ENCODE measurements around the gene ZNF469.
"Not testable (repeated sequence)": the region's sequence is repeated elsewhere in the genome, so short reads cannot be mapped to it uniquely, and the experiment has no call there.

Gene ZNF469

DNA sequence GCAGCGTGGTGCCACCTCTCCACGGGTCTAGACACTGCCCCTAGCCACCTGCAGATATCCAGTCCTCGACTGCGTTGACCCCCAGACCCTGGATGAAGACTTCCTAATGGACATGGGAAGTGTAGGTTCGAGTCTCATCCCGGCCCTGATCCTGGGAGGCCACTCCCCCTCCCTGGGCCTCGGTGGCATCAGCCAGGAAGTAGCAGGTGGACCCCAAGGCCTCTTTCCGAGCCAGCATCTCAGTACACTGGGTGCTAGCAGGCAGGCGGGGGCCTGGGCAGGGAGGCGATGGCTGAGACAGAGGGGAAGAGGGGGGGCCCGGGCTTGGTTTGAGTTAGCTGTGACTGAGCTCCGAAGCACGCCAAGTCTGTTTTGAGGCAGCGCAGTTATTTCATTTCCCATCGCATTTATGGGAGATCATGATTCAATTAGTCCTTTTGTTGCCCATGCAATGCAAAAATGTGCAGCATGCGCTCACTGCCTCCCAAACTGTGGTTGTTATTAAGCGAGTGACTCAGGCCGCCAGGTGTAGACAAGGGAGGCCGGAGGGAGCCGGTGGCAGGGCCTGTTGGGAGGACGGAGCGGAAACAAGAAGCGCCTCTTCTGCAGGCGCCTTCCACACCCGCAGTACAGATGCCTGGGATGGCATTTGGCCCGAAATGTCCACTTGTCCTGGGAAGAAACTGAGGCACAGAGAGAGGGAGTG is 25.3 kb upstream of the ZNF469 start:
- Histone ChIP-seq H3K4me3 (ENCODE audit: control insufficient read depth in 1 of 7, extremely low read depth in 1 of 7, insufficient read depth in 4 of 7, low read depth in 2 of 7, low read length in 6 of 7) (no peak overlapping the region), H3K27me3 (replicated peaks in 2 of 5; ENCODE audit: control insufficient read depth in 4 of 5, insufficient read depth in 5 of 5, low read length in 4 of 5) (peaks cover 0 to 6% (median 0%) of the 10 kb centered on the region in 5 experiments), H3K27ac (ENCODE audit: insufficient read depth in 1 of 2, low read depth in 1 of 2, low read length in 2 of 2, poor library complexity in 1 of 2, severe bottlenecking in 2 of 2) (no peak overlapping the region), H3K4me1 (ENCODE audit: control extremely low read depth in 1 of 4, control insufficient read depth in 4 of 4, insufficient read depth in 4 of 4, low read length in 3 of 4) (no peaks in the 10 kb centered on the region), H3K9me3 (ENCODE audit: control extremely low read depth in 1 of 5, control insufficient read depth in 4 of 5, insufficient read depth in 2 of 5, low read depth in 1 of 5, low read length in 4 of 5) (peaks cover 0 to 12% (median 0%) of the 10 kb centered on the region in 5 experiments), H3K36me3 (ENCODE audit: control insufficient read depth in 4 of 4, insufficient read depth in 4 of 4, low read length in 3 of 4) (no peaks in the 10 kb centered on the region)
- no peak for DNase-seq
- WGBS (ENCODE audit: insufficient coverage), result 98% methylated on average over 24 of the region's 26 CpGs
- POLR2A ChIA-PET, result no interaction called here
- CTCF ChIA-PET, result no interaction called here

- Histone ChIP-seq H3K9me3 (ENCODE audit: control extremely low read depth in 1 of 5, control insufficient read depth in 4 of 5, insufficient read depth in 2 of 5, low read depth in 1 of 5, low read length in 4 of 5) (peaks cover 0 to 14% (median 4%) of the 10 kb centered on the region in 5 experiments), H3K4me3 (ENCODE audit: control insufficient read depth in 1 of 7, extremely low read depth in 1 of 7, insufficient read depth in 4 of 7, low read depth in 2 of 7, low read length in 6 of 7) (no peak overlapping the region), H3K36me3 (ENCODE audit: control insufficient read depth in 4 of 4, insufficient read depth in 4 of 4, low read length in 3 of 4) (no peaks in the 10 kb centered on the region), H3K27me3 (replicated peaks in 2 of 5; ENCODE audit: control insufficient read depth in 4 of 5, insufficient read depth in 5 of 5, low read length in 4 of 5) (peaks cover 0 to 6% (median 2%) of the 10 kb centered on the region in 5 experiments), H3K4me1 (ENCODE audit: control extremely low read depth in 1 of 4, control insufficient read depth in 4 of 4, insufficient read depth in 4 of 4, low read length in 3 of 4) (no peaks in the 10 kb centered on the region), H3K27ac (ENCODE audit: insufficient read depth in 1 of 2, low read depth in 1 of 2, low read length in 2 of 2, poor library complexity in 1 of 2, severe bottlenecking in 2 of 2) (no peak overlapping the region)
- POLR2A ChIA-PET, result no interaction called here
- no peak for DNase-seq
- CTCF ChIA-PET, result no interaction called here
- 92% methylated on average over 16 of the region's 16 CpGs for WGBS (ENCODE audit: insufficient coverage)
Observed at GRCh38 chr16:88358023-88358420, 24.7 kb upstream of the ZNF469 start.

DNA sequence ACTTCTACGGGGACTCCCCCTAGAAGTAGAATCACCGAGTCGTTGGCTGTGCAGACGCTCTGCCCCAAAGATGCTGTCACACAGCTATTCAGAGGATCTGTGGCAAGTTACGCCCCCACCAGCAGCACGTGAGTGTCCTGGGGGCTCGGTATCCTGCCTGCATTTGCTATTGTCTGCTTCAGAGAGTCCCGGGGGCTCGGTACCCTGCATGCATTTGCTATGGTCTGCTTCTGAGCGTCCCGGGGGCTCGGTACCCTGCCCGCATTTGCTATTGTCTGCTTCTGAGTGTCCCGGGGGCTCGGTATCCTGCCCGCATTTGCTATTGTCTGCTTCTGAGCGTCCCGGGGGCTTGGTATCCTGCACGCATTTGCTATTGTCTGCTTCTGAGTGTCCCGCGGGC is 23.8 kb upstream of the ZNF469 start:
- DNase-seq, result no peak
- POLR2A ChIA-PET, result no interaction called here
- Histone ChIP-seq H3K27ac (ENCODE audit: insufficient read depth in 1 of 2, low read depth in 1 of 2, low read length in 2 of 2, poor library complexity in 1 of 2, severe bottlenecking in 2 of 2) (no peak overlapping the region), H3K4me1 (ENCODE audit: control extremely low read depth in 1 of 4, control insufficient read depth in 4 of 4, insufficient read depth in 4 of 4, low read length in 3 of 4) (no peaks in the 10 kb centered on the region), H3K9me3 (ENCODE audit: control extremely low read depth in 1 of 5, control insufficient read depth in 4 of 5, insufficient read depth in 2 of 5, low read depth in 1 of 5, low read length in 4 of 5) (peaks cover 0 to 16% (median 4%) of the 10 kb centered on the region in 5 experiments), H3K27me3 (replicated peaks in 2 of 5; ENCODE audit: control insufficient read depth in 4 of 5, insufficient read depth in 5 of 5, low read length in 4 of 5) (peaks cover 0 to 6% (median 3%) of the 10 kb centered on the region in 5 experiments), H3K4me3 (ENCODE audit: control insufficient read depth in 1 of 7, extremely low read depth in 1 of 7, insufficient read depth in 4 of 7, low read depth in 2 of 7, low read length in 6 of 7) (no peak overlapping the region), H3K36me3 (ENCODE audit: control insufficient read depth in 4 of 4, insufficient read depth in 4 of 4, low read length in 3 of 4) (no peaks in the 10 kb centered on the region)
- CTCF ChIA-PET, result no interaction called here
- 95% methylated on average over 18 of the region's 21 CpGs for WGBS (ENCODE audit: insufficient coverage)

GRCh38 chr16:88360401-88360800 is 22.4 kb upstream of the ZNF469 start:
- H3K27me3 ChIP-seq (replicated peaks in 2 of 5; ENCODE audit: control insufficient read depth in 4 of 5, insufficient read depth in 5 of 5, low read length in 4 of 5); H3K4me1 ChIP-seq (ENCODE audit: control extremely low read depth in 1 of 4, control insufficient read depth in 4 of 4, insufficient read depth in 4 of 4, low read length in 3 of 4); DNase-seq; H3K4me3 ChIP-seq (ENCODE audit: control insufficient read depth in 1 of 7, extremely low read depth in 1 of 7, insufficient read depth in 4 of 7, low read depth in 2 of 7, low read length in 6 of 7); H3K36me3 ChIP-seq (ENCODE audit: control insufficient read depth in 4 of 4, insufficient read depth in 4 of 4, low read length in 3 of 4); CTCF ChIA-PET; POLR2A ChIA-PET; H3K27ac ChIP-seq (ENCODE audit: insufficient read depth in 1 of 2, low read depth in 1 of 2, low read length in 2 of 2, poor library complexity in 1 of 2, severe bottlenecking in 2 of 2): not testable (repeated sequence)
- WGBS (ENCODE audit: insufficient coverage), result 100% methylated on average over 6 of the region's 20 CpGs
- peaks cover 0 to 16% (median 4%) of the 10 kb centered on the region in 5 experiments for H3K9me3 ChIP-seq (ENCODE audit: control extremely low read depth in 1 of 5, control insufficient read depth in 4 of 5, insufficient read depth in 2 of 5, low read depth in 1 of 5, low read length in 4 of 5)

- ChIA-PET POLR2A (no interaction called here), CTCF (no interaction called here)
- H3K4me3 ChIP-seq (ENCODE audit: control insufficient read depth in 1 of 7, extremely low read depth in 1 of 7, insufficient read depth in 4 of 7, low read depth in 2 of 7, low read length in 6 of 7), result no peak overlapping the region
- peaks cover 0 to 16% (median 4%) of the 10 kb centered on the region in 5 experiments for H3K9me3 ChIP-seq (ENCODE audit: control extremely low read depth in 1 of 5, control insufficient read depth in 4 of 5, insufficient read depth in 2 of 5, low read depth in 1 of 5, low read length in 4 of 5)
- no peak overlapping the region for H3K27ac ChIP-seq (ENCODE audit: insufficient read depth in 1 of 2, low read depth in 1 of 2, low read length in 2 of 2, poor library complexity in 1 of 2, severe bottlenecking in 2 of 2)
- no peaks in the 10 kb centered on the region for H3K4me1 ChIP-seq (ENCODE audit: control extremely low read depth in 1 of 4, control insufficient read depth in 4 of 4, insufficient read depth in 4 of 4, low read length in 3 of 4)
- H3K36me3 ChIP-seq (ENCODE audit: control insufficient read depth in 4 of 4, insufficient read depth in 4 of 4, low read length in 3 of 4), result no peaks in the 10 kb centered on the region
- WGBS (ENCODE audit: insufficient coverage), result no CpG with 5 or more reads among the region's 2 CpGs
- no peak for DNase-seq
- H3K27me3 ChIP-seq (replicated peaks in 2 of 5; ENCODE audit: control insufficient read depth in 4 of 5, insufficient read depth in 5 of 5, low read length in 4 of 5), result peaks cover 0 to 6% (median 3%) of the 10 kb centered on the region in 5 experiments
Observed at GRCh38 chr16:88360999-88361398, 21.8 kb upstream of the ZNF469 start.

DNA sequence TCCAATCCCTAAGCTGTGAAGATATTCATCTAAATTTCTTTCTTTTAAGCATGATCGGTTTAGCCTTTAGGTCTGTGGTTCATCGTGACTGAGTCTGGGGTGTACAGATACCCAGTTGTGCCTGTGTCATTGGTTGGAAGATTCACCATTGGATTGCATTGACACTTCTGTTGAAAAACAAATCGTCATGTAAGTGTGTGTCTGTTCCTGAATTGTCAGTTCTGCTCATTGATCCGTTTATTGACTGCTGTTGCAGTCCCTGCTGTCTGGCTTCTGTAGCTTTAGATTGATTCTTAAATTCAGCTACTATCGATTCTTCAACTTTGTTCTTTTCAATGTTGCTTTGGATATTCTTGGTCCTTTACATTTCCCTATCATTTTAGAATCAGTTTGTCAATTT is 21.0 kb upstream of the ZNF469 start:
- Histone ChIP-seq H3K27ac (ENCODE audit: insufficient read depth in 1 of 2, low read depth in 1 of 2, low read length in 2 of 2, poor library complexity in 1 of 2, severe bottlenecking in 2 of 2) (no peak overlapping the region), H3K36me3 (ENCODE audit: control insufficient read depth in 4 of 4, insufficient read depth in 4 of 4, low read length in 3 of 4) (no peaks in the 10 kb centered on the region), H3K27me3 (replicated peaks in 2 of 5; ENCODE audit: control insufficient read depth in 4 of 5, insufficient read depth in 5 of 5, low read length in 4 of 5) (peaks cover 0 to 6% (median 3%) of the 10 kb centered on the region in 5 experiments), H3K4me3 (ENCODE audit: control insufficient read depth in 1 of 7, extremely low read depth in 1 of 7, insufficient read depth in 4 of 7, low read depth in 2 of 7, low read length in 6 of 7) (no peak overlapping the region), H3K4me1 (ENCODE audit: control extremely low read depth in 1 of 4, control insufficient read depth in 4 of 4, insufficient read depth in 4 of 4, low read length in 3 of 4) (no peaks in the 10 kb centered on the region), H3K9me3 (ENCODE audit: control extremely low read depth in 1 of 5, control insufficient read depth in 4 of 5, insufficient read depth in 2 of 5, low read depth in 1 of 5, low read length in 4 of 5) (peaks cover 0 to 16% (median 4%) of the 10 kb centered on the region in 5 experiments)
- no peak for DNase-seq
- POLR2A ChIA-PET, result no interaction called here
- WGBS (ENCODE audit: insufficient coverage), result 91% methylated on average over 3 of the region's 5 CpGs
- CTCF ChIA-PET, result interaction anchor here (0.6 kb wide), 1 partner anchor 994 kb away, joined by 3 read pairs; no protein-coding TSS in a partner anchor

GRCh38 chr16:88363239-88363891 is 19.4 kb upstream of the ZNF469 start:
- peaks cover 0 to 6% (median 3%) of the 10 kb centered on the region in 5 experiments for H3K27me3 ChIP-seq (replicated peaks in 2 of 5; ENCODE audit: control insufficient read depth in 4 of 5, insufficient read depth in 5 of 5, low read length in 4 of 5)
- POLR2A ChIA-PET, result no interaction called here
- CTCF ChIA-PET, result no interaction called here

More at GRCh38 chr16:88363239-88363891, 19.4 kb upstream of the ZNF469 start:
- Histone ChIP-seq H3K36me3 (ENCODE audit: control insufficient read depth in 4 of 4, insufficient read depth in 4 of 4, low read length in 3 of 4) (no peaks in the 10 kb centered on the region), H3K4me3 (ENCODE audit: control insufficient read depth in 1 of 7, extremely low read depth in 1 of 7, insufficient read depth in 4 of 7, low read depth in 2 of 7, low read length in 6 of 7) (no peak overlapping the region), H3K4me1 (ENCODE audit: control extremely low read depth in 1 of 4, control insufficient read depth in 4 of 4, insufficient read depth in 4 of 4, low read length in 3 of 4) (no peaks in the 10 kb centered on the region), H3K27ac (ENCODE audit: insufficient read depth in 1 of 2, low read depth in 1 of 2, low read length in 2 of 2, poor library complexity in 1 of 2, severe bottlenecking in 2 of 2) (no peak overlapping the region), H3K9me3 (ENCODE audit: control extremely low read depth in 1 of 5, control insufficient read depth in 4 of 5, insufficient read depth in 2 of 5, low read depth in 1 of 5, low read length in 4 of 5) (peaks cover 0 to 16% (median 4%) of the 10 kb centered on the region in 5 experiments)
- WGBS (ENCODE audit: insufficient coverage), result 71% methylated on average over 1 of the region's 2 CpGs
- no peak for DNase-seq
